HG03469 (cell line): ENCODE results near the gene CLRN1.
"Not testable (repeated sequence)": the region's sequence is repeated elsewhere in the genome, so short reads cannot be mapped to it uniquely, and the experiment has no call there.

Experiments used
- ATAC-seq: cut with Tn5 transposase; IDR thresholded peaks from one replicate; pipeline ENCODE4 v1.9.1; 2021; ENCODE audit warnings: mild to moderate bottlenecking, moderate library complexity, moderate number of reproducible peaks; ENCODE audit not compliant: unreplicated experiment

The CLRN1 gene, protein sequence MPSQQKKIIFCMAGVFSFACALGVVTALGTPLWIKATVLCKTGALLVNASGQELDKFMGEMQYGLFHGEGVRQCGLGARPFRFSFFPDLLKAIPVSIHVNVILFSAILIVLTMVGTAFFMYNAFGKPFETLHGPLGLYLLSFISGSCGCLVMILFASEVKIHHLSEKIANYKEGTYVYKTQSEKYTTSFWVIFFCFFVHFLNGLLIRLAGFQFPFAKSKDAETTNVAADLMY

GRCh38 chr3:150972366-150973071 lies at the start of gene CLRN1:
TSS of gene CLRN1 (minus strand) at chr3:150972727. CDS start at chr3:150972708, 19 bp downstream.
- ATAC-seq = no peak

DNA sequence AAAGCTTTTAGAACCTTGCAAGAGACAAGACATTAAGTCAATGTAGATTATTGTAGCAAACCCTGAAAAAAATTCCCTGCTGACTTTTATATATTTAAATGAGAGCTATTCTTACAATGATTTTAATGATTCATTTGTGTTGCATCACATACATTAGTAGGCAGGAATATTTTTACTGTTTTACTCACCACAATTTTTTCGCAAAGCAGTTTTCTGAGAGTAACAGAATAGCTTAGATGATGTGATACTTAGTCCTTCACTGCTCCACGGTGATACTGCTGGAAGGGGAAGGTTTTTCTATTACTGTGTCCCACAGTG lies 43.9 kb upstream of the CLRN1 start:
- ATAC-seq = no peak

DNA sequence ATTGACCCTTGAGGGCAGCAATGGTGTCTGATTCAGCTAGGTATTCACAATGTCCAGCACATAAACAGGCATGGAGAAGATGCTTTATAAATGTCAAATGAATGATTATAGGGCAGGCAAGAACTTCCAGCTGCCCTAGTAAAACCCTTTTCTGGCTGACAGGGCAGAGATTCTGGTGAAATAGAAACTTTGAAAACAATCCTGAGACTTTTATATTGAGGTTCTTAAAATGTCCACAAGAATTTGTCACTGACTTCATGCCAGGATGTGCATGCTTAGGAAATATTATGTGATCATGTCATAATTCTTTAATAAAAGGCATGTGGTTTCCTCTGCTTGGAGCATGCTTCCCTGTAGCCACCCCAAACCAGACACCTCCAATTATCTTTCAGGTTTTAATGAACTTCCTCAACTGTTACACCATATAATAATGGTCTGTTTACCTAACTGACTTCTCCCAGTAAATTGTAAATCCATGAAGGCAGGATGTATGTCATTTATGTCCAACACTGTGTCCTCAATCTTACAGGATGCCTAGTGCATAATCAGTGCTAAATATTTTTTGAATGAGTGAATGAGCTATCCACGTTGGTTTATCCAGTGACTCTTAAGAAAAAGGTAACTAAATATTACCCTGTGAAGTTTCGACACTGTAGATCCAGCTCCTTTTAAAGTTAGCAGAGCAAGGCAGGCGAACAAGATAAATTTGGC lies 43.4 kb upstream of the CLRN1 start:
- no peak for ATAC-seq

DNA sequence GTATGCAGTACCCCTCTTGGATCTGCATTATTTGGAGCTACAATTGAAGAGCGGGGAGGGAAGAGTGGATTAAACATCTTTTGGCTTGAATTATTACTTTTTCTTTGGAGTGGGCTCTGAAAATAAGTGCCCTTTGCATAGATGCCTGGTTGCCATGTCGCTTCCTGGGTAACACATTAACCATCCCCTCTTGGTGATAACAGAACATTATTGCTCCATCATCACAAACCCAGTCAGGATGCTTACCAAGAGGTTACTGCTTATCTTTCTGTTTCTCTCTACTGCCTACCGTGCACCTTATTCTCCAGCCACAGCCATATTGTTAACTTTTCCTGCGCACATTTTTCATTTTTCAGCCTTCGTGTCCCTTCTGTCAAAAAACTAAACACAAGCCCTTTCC lies 42.7 kb upstream of the CLRN1 start:
- no peak for ATAC-seq

GRCh38 chr3:151014501-151015018 lies 42.0 kb upstream of the CLRN1 start:
- no peak for ATAC-seq

- ATAC-seq = no peak
Observed at GRCh38 chr3:151012753-151013152, 40.2 kb upstream of the CLRN1 start.

GRCh38 chr3:151011427-151011826 lies 38.9 kb upstream of the CLRN1 start:
- ATAC-seq = no peak

GRCh38 chr3:151009981-151010380 lies 37.5 kb upstream of the CLRN1 start:
- no peak for ATAC-seq

- no peak for ATAC-seq
Observed at GRCh38 chr3:151009430-151009829, 36.9 kb upstream of the CLRN1 start.

DNA sequence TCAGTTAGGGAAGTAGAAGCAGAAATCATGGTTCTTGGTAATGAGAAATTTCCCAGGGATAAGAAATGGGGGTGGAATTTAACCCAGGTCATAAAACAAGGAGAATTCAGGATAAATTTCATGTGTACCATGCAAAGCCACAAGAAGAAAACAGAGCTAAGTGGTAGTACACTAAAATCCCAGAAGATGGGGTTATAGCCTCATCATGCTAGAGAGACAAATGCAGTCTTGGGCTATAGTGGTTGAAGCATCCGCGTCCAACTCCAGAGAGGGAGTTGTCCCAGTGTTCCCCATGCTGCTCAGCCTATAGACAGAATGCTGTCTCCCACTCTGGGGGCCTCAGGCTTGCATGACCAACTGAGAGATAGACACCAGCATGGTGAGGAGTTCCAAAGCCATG lies 36.2 kb upstream of the CLRN1 start:
- no peak for ATAC-seq

GRCh38 chr3:151003768-151004134 lies 31.2 kb upstream of the CLRN1 start:
- ATAC-seq = no peak

DNA sequence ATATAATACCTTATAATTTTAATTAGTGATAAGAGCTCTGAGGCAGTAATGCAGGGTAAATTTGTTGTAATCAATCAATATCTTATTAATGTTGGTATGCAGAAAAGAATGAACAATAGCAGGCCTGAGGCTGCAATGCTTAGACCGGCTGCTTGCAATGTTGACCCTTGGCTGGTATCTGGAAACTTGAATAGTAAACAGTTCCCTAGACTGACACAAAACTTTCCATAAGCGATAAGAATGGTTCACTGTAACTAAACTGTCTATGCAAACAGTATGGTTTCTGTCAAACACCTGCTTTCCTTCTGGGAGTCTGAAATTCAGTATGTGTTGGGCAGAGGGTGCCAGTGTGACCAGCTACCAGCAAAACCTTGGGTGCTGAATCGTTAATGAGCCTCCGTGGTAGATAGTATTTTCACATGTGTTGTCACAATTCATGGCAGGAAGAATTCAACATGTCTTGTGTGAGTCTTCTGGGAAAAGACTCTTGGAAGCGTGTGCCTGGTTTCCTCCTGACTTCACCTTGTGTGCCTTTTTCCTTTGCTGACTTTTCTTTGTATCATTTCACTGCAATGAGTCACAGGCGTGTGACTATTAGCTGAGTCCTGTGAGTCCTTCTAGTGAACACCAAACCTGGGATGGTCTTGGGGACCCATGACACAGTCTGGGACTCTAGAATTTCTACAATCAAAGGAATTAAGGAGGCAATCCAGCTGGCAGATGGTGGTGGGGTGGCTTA lies 30.7 kb upstream of the CLRN1 start:
- ATAC-seq = no peak

DNA sequence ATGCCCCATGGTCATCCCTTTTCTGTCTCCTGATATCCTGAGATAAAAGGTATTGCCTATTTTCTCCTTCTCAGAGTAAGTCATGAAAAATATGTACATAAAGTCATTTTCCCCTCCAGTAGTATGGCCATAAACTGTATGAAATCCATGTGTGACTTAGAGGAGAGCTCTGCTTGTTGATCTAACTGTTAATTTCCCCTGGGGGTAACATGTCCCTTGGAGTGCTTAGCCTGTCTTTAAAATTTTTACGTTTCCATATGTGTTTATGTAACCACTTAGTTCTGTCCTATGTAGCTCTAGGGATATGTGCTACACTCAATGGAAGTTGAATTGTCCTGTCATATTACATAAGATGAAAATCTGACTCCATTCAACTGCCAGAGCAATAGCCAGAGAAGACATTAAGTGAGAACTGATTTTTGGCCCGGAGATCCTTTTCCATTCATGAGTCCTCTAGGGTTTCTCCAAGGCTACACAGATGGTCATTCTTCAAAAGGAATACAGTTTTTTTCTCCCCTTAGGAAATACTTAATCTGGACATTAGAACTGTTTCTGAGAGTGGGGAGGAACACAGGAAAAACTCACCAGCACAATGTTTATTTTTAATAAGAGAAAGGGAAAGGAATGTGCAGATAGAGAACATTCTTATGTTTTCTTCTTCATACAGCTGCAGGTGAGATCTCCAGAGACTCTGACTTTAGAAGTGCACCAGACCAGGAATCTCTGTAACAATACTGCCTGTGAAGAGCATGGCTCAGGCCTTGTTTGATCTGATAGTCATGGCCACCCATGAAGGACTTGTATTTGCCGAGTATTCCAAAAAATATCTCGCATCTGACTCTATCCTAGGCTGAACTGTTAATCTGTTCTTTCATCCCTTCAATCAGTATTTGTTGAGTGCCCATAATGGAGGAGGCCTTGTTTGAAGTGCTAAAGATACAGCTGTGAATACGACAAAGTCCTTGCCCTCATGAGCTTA lies 29.8 kb upstream of the CLRN1 start:
- ATAC-seq = no peak

GRCh38 chr3:150998996-150999395 lies 26.5 kb upstream of the CLRN1 start:
- no peak for ATAC-seq

DNA sequence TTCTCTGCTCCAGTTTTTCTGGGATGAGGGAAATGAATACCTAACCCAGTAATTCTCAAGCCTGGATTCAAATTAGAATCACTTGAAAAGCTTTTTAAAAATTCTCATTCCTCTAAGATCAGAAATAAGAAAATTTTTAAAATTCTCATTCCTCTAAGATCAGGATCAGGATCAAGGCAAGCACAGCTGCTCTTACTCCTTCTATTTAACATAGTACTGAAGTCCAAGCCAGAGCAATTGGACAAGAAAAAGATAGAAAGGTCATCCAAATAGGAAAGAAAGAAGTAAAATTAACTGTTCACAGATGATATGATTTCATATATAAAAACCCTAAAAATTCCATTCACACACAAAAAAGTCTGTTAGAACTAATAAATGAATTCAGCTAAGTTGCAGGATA lies 24.2 kb upstream of the CLRN1 start:
- ATAC-seq = no peak

- ATAC-seq = no peak
Observed at GRCh38 chr3:150995510-150995909, 23.0 kb upstream of the CLRN1 start.

DNA sequence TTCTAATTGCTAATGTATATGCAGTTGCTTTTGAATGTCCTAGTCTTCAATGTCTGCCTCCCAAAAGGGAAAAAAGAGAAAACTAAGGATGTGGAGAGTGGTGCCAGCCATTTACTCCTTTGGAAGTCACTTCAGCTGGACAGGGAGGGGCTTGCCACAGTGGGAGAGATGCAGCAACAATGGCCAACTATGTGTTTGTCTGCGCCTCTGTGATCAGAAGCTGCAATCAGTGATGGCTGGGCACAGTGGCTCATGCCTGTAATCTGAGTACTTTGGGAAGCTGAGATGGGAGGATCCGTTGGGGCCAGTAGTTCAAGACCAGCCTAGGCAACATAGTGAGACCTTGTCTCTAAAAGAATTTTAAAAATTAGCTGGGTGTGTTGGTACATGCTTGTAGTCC lies 16.7 kb upstream of the CLRN1 start:
- ATAC-seq = no peak

DNA sequence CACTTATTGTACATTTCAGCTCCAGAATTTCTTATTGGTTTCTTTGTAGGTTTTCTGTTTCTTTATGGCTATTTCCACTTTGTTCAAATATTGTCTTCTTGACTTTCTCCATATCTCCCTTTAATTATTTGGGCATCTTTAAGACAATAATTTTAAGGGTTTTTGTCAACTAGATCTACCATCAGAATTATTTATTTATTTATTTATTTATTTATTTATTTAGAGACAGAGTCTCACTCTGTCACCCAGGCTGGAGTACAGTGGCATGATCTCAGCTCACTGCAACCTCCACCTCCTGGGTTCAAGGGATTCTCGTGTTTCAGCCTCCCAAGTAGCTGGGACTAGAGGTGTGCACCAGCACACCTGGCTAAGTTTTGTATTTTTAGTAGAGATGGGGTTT lies 15.9 kb upstream of the CLRN1 start:
- ATAC-seq = not testable (repeated sequence)

GRCh38 chr3:150985711-150986110 lies 13.2 kb upstream of the CLRN1 start:
- no peak for ATAC-seq

DNA sequence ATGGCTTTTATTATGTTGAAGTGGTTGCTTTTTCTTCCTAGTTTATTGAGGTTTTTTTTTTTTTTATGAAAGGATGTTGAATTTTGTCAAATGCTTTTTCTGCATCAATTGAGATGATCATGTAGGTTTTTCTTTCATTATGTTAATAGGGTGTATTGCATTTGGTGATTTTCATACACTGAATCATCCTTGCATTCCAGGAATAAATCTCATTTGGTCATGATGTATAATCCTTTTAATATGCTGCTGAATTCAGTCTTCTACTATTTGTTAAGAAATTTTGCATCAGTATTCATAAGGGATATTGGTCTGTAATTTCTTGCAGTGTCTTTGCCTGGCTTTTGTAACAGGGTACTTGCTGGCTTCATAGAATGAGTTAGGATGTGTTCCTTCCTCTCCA lies 11.5 kb upstream of the CLRN1 start:
- no peak for ATAC-seq
